Naive thymus-derived CD4-positive, alpha-beta T cell (primary cell): ENCODE results near the gene PHF1. TPM values are rescaled to one million over a fixed set of nuclear protein-coding genes. Genes with fewer than 3 reads are reported as not detected.
"Not testable (repeated sequence)": the region's sequence is repeated elsewhere in the genome, so short reads cannot be mapped to it uniquely, and the experiment has no call there.

ENCODE experiments used
- ATAC-seq: fragments of 150-1000 bp; cut with Tn5 transposase; 2 replicates; pipeline ENCODE4 v1.10.0; 2021; ENCODE audit warnings: mild to moderate bottlenecking, moderate library complexity
- CTCF ChIA-PET: fragments of 350-600 bp; sonication (Branson Sonifier 250); formaldehyde crosslinking; loops from one replicate; lab custom pipeline; 2021; ENCODE audit warnings: antibody characterized with exemption; lab: Charles Lee
- POLR2A ChIA-PET: fragments of 350-600 bp; sonication (Branson Sonifier 250); formaldehyde crosslinking; loops from one replicate; lab custom pipeline; 2021; ENCODE audit warnings: antibody characterized with exemption, inconsistent platforms; lab: Charles Lee
- DNase-seq, 9 donors: peaks; one replicate each; pipeline versions ENCODE4 v3.0.0 to v3.0.0-alpha.2; 2020 to 2022; ENCODE audit warnings: mixed read lengths in 1 of 9
- H3K27ac ChIP-seq: one replicate; pipeline ENCODE4 v1.7.0; 2013; ENCODE audit warnings: mild to moderate bottlenecking, low read depth, low read length, moderate library complexity
- H3K27me3 ChIP-seq, 2 donors: one replicate each; pipeline ENCODE4 v1.7.0; 2013; ENCODE audit warnings: low read length in 2 of 2, mild to moderate bottlenecking in 2 of 2, moderate library complexity in 2 of 2; ENCODE audit not compliant: control insufficient read depth in 2 of 2, insufficient read depth in 2 of 2
- H3K36me3 ChIP-seq, 3 experiments: 1 replicate in 2 of 3; 2 replicates in 1 of 3; pipeline ENCODE4 v1.7.0; 2013; ENCODE audit warnings: low read length in 3 of 3, mild to moderate bottlenecking in 3 of 3, moderate library complexity in 1 of 3; ENCODE audit not compliant: insufficient read depth in 3 of 3, control insufficient read depth in 2 of 3
- H3K4me1 ChIP-seq, 2 donors: one replicate each; pipeline ENCODE4 v1.7.0; 2013; ENCODE audit warnings: low read length in 2 of 2, mild to moderate bottlenecking in 2 of 2, moderate library complexity in 1 of 2; ENCODE audit not compliant: control insufficient read depth in 2 of 2, insufficient read depth in 2 of 2
- H3K4me3 ChIP-seq: 2 replicates; pipeline ENCODE4 v1.7.0; 2013; ENCODE audit warnings: mild to moderate bottlenecking, low read length
- H3K9me3 ChIP-seq, 3 experiments: 1 replicate in 2 of 3; 2 replicates in 1 of 3; pipeline ENCODE4 v1.7.0; 2013; ENCODE audit warnings: low read length in 3 of 3; ENCODE audit not compliant: control insufficient read depth in 2 of 3
- H3K27ac Mint-ChIP-seq, 9 donors: one replicate each; pipeline ENCODE4 v1.8.0; 2020 to 2022; ENCODE audit warnings: mixed read lengths in 9 of 9, mild to moderate bottlenecking in 8 of 9, moderate library complexity in 5 of 9, inconsistent platforms in 2 of 9
- H3K27me3 Mint-ChIP-seq, 5 donors: one replicate each; pipeline ENCODE4 v1.8.0; 2021 to 2022; ENCODE audit warnings: mixed read lengths in 5 of 5, mild to moderate bottlenecking in 1 of 5
- H3K36me3 Mint-ChIP-seq, 5 donors: one replicate each; pipeline ENCODE4 v1.8.0; 2020 to 2022; ENCODE audit warnings: mixed read lengths in 5 of 5, mild to moderate bottlenecking in 3 of 5, inconsistent platforms in 1 of 5
- H3K4me1 Mint-ChIP-seq, 7 donors: one replicate each; pipeline ENCODE4 v1.8.0; 2020 to 2022; ENCODE audit warnings: mixed read lengths in 7 of 7, mild to moderate bottlenecking in 3 of 7, inconsistent platforms in 1 of 7
- H3K4me3 Mint-ChIP-seq, 10 donors: one replicate each; pipeline ENCODE4 v1.8.0; 2020 to 2022; ENCODE audit warnings: mild to moderate bottlenecking in 10 of 10, mixed read lengths in 10 of 10, moderate library complexity in 6 of 10, inconsistent platforms in 2 of 10
- H3K9me3 Mint-ChIP-seq, 11 donors: one replicate each; pipeline ENCODE4 v1.8.0; 2020 to 2022; ENCODE audit warnings: mixed read lengths in 11 of 11, mild to moderate bottlenecking in 4 of 11, inconsistent platforms in 1 of 11, moderate library complexity in 1 of 11
- intact Hi-C, 2 donors: fragments of 100-400 bp; cut with micrococcal nuclease; formaldehyde crosslinking; loops; one replicate each; pipeline ENCODE4 v1.15.1; 2023
- polyA plus RNA-seq, 2 donors: library from polyadenylated mRNA; unstranded; fragments of 300-500 nt; fragmentation: Illumina TruSeq; gene quantifications; one replicate each; pipeline ENCODE4 v1.2.3, GENCODE V29; 2021
- total RNA-seq, 6 experiments: library from RNA in 5 of 6; stranded (reverse) in 5 of 6; gene quantifications; 1 replicate in 5 of 6; 2 replicates in 1 of 6; pipeline ENCODE4 v1.2.3 and lab custom pipeline; 2021 to 2026

PHF1 gene
- total and polyA plus RNA-seq, 7 experiments from 2014 or later, result 37.8 to 356 (median 224) TPM

GRCh38 chr6:33391278-33391921 lies 19.4 kb upstream of the PHF1 start, which contains the start of gene KIFC1:
Gene KIFC1, plus strand, starts transcription at chr6:33391823. Its CDS starts 163 bp downstream, at chr6:33391986.
- Mint-ChIP-seq H3K27me3 (peaks cover 0 to 5% (median 0%) of the 10 kb centered on the region in 5 donors), H3K36me3 (peaks cover 0 to 19% (median 0%) of the 10 kb centered on the region in 5 donors), H3K4me3 (peak within 1 kb of the TSS; percentile 82 to 93 (median 85)), H3K27ac (peak within 1 kb of the TSS; percentile 94 to 98 (median 97)), H3K4me1 (peaks cover 11 to 47% (median 22%) of the 10 kb centered on the region in 7 donors), H3K9me3 (peaks cover 0 to 3% (median 0%) of the 10 kb centered on the region in 11 donors)
- peak within 1 kb of the TSS; percentile 81 for H3K27ac ChIP-seq
- ChIA-PET POLR2A (interaction anchor here (0.8 to 2.2 kb wide), 16 partner anchors 17 to 419 kb away, joined by 3 to 12 read pairs (median 6); partner anchors contain the start of genes CUTA, PHF1, RPS18 and VPS52), CTCF (interaction anchor here (0.6 to 1.1 kb wide), 9 partner anchors 21 to 762 kb away, joined by 3 to 8 read pairs (median 3); partner anchors contain the start of genes PFDN6 and WDR46)
- no peaks in the 10 kb centered on the region for H3K36me3 ChIP-seq
- H3K27me3 ChIP-seq, result no peaks in the 10 kb centered on the region
- peaks cover 13% of the 10 kb centered on the region in 2 donors for H3K4me1 ChIP-seq
- DNase-seq, result peak; percentile 94 to 99 (median 99)
- intact Hi-C loops, result loop anchor here (1.0 to 5.0 kb wide), 27 partner anchors 19 to 1264 kb away; partner anchors contain the start of genes BAK1 (in 2 of the 2), CUTA (in 2 of the 2), ITPR3 (in 2 of the 2) and RXRB (in 2 of the 2)
- H3K4me3 ChIP-seq, result peak within 1 kb of the TSS; percentile 58
- H3K9me3 ChIP-seq, result no peaks in the 10 kb centered on the region
- peak; percentile 92 for ATAC-seq

DNA sequence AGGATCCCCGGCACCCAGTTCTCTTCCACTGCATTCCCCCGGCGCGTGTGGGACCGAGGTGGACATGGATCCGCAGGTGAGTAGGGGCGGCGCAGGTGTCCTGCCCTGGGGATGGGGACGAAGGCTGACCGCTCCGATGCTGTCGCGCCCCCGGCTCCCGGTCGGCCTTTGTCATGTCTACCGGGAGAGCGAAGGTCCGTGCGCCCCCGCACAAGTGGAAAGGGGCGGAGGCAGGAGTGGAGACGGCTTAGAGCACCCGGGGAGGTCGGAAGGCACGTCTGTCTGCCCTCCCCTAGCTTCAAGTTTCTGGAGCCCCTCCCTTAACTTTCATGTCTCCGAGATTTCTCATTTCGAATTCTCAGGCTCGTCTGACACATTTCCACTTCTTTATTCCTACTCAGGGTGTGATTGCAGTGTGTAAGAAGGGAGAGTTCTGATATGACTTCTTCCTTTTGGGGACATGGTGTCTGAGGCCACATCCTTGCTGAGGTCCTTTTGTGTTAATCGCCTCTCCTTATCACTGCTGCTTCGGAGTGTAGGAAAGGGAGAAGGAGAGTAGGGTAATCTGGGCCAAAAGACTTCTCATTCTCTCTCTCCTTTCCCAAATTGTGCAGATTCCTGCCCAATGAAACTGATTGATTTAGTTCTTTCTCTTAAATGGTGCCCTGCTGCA lies 18.8 kb upstream of the PHF1 start:
- Histone ChIP-seq H3K27ac (peak overlapping the region; percentile 70), H3K9me3 (no peaks in the 10 kb centered on the region), H3K4me1 (peaks cover 13% of the 10 kb centered on the region in 2 donors), H3K27me3 (no peaks in the 10 kb centered on the region), H3K36me3 (no peaks in the 10 kb centered on the region), H3K4me3 (peak overlapping the region; percentile 58)
- ATAC-seq, result no peak
- intact Hi-C loops, result loop anchor here (1.0 to 5.0 kb wide), 27 partner anchors 18 to 1265 kb away; partner anchors contain the start of genes BAK1 (in 2 of the 2), CUTA (in 2 of the 2), ITPR3 (in 2 of the 2) and RXRB (in 2 of the 2)
- peak in 1 of 9 donors; percentile 34 for DNase-seq
- Mint-ChIP-seq H3K36me3 (peaks cover 0 to 19% (median 0%) of the 10 kb centered on the region in 5 donors), H3K9me3 (peaks cover 0 to 3% (median 0%) of the 10 kb centered on the region in 11 donors), H3K27me3 (peaks cover 0 to 5% (median 0%) of the 10 kb centered on the region in 5 donors), H3K27ac (peak overlapping the region; percentile 80 to 98 (median 96)), H3K4me1 (peaks cover 11 to 47% (median 22%) of the 10 kb centered on the region in 7 donors), H3K4me3 (peak overlapping the region; percentile 82 to 93 (median 85))
- ChIA-PET POLR2A (interaction anchor here (0.6 to 1.4 kb wide), 2 partner anchors 9 to 420 kb away, joined by 3 to 4 read pairs; no protein-coding TSS in a partner anchor), CTCF (interaction anchor here (0.6 kb wide), 1 partner anchor 37 kb away, joined by 3 read pairs; no protein-coding TSS in a partner anchor)

GRCh38 chr6:33392595-33392948 lies 18.2 kb upstream of the PHF1 start:
- no peak for ATAC-seq
- ChIA-PET CTCF (no interaction called here), POLR2A (interaction anchor here (0.6 to 1.4 kb wide), 2 partner anchors 9 to 421 kb away, joined by 3 to 4 read pairs; no protein-coding TSS in a partner anchor)
- H3K27me3 ChIP-seq, result no peaks in the 10 kb centered on the region
- Mint-ChIP-seq H3K4me3 (peak overlapping the region; percentile 82 to 93 (median 85)), H3K4me1 (peaks cover 11 to 50% (median 22%) of the 10 kb centered on the region in 7 donors), H3K27me3 (peaks cover 0 to 5% (median 0%) of the 10 kb centered on the region in 5 donors), H3K36me3 (peaks cover 0 to 21% (median 0%) of the 10 kb centered on the region in 5 donors), H3K9me3 (peaks cover 0 to 3% (median 0%) of the 10 kb centered on the region in 11 donors), H3K27ac (peak overlapping the region in 7 of 9 donors; percentile 80 to 98 (median 97))
- no peak overlapping the region for H3K4me3 ChIP-seq
- intact Hi-C loops, result loop anchor here in 1 of 2 donors (5.0 kb wide), 1 partner anchor 1265 kb away; the partner anchor contains the start of gene ATF6B
- no peaks in the 10 kb centered on the region for H3K9me3 ChIP-seq
- H3K4me1 ChIP-seq, result peaks cover 13% of the 10 kb centered on the region in 2 donors
- no peak overlapping the region for H3K27ac ChIP-seq
- DNase-seq, result no peak
- no peaks in the 10 kb centered on the region for H3K36me3 ChIP-seq

GRCh38 chr6:33392979-33393378 lies 17.8 kb upstream of the PHF1 start:
- Mint-ChIP-seq H3K9me3 (peaks cover 0 to 3% (median 0%) of the 10 kb centered on the region in 11 donors), H3K4me1 (peaks cover 12 to 54% (median 22%) of the 10 kb centered on the region in 7 donors), H3K27me3 (peaks cover 0 to 5% (median 0%) of the 10 kb centered on the region in 5 donors), H3K4me3 (peak overlapping the region in 1 of 10 donors; percentile 93), H3K36me3 (peaks cover 0 to 24% (median 0%) of the 10 kb centered on the region in 5 donors), H3K27ac (peak overlapping the region in 3 of 9 donors; percentile 26 to 96 (median 80))
- CTCF ChIA-PET, result no interaction called here
- DNase-seq (no peak), ATAC-seq (no peak)
- Histone ChIP-seq H3K9me3 (no peaks in the 10 kb centered on the region), H3K27me3 (no peaks in the 10 kb centered on the region), H3K4me1 (peaks cover 13% of the 10 kb centered on the region in 2 donors), H3K27ac (no peak overlapping the region), H3K36me3 (no peaks in the 10 kb centered on the region), H3K4me3 (no peak overlapping the region)
- intact Hi-C loops, result loop anchor here in 1 of 2 donors (5.0 kb wide), 1 partner anchor 1266 kb away; the partner anchor contains the start of gene ATF6B
- POLR2A ChIA-PET, result interaction anchor here (1.4 kb wide), 1 partner anchor 421 kb away, joined by 4 read pairs; no protein-coding TSS in a partner anchor

GRCh38 chr6:33397541-33397940 lies 13.3 kb upstream of the PHF1 start:
- H3K27ac ChIP-seq, result no peak overlapping the region

DNA sequence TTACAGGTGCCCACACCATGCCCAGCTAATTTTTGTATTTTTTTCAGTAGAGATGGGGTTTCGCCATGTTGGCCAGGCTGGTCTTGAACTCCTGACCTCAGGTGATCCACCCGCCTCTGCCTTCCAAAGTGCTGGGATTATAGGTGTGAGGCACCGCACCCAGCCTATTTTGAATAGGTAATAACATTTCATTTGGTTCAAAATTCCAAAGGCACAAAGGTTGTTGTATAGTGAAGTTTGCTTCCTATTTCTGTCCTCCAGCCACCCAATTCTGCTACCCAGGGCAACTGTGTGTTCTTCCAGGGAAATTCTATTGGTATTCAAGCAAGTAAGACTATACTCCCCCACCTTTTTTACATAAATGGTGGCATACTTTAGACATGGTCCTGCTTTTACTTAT lies 12.2 kb upstream of the PHF1 start:
- POLR2A ChIA-PET, H3K36me3 ChIP-seq, ATAC-seq, H3K4me3 Mint-ChIP-seq, CTCF ChIA-PET, H3K27ac ChIP-seq, H3K9me3 Mint-ChIP-seq, intact Hi-C loops, H3K9me3 ChIP-seq, DNase-seq, H3K27me3 Mint-ChIP-seq, H3K27me3 ChIP-seq, H3K4me1 ChIP-seq, H3K4me3 ChIP-seq: not testable (repeated sequence)
- H3K27ac Mint-ChIP-seq, result peak overlapping the region in 1 of 9 donors; percentile 23
- peaks cover 0 to 31% (median 0%) of the 10 kb centered on the region in 7 donors for H3K4me1 Mint-ChIP-seq
- H3K36me3 Mint-ChIP-seq, result peaks cover 0 to 31% (median 0%) of the 10 kb centered on the region in 5 donors

More at GRCh38 chr6:33397541-33397940, 13.3 kb upstream of the PHF1 start:
- POLR2A ChIA-PET, result interaction anchor here (1.3 kb wide), 1 partner anchor 13 kb away, joined by 3 read pairs; no protein-coding TSS in a partner anchor
- peaks cover under 1 to 38% (median 7%) of the 10 kb centered on the region in 7 donors for H3K4me1 Mint-ChIP-seq
- Histone ChIP-seq H3K27me3 (no peaks in the 10 kb centered on the region), H3K4me1 (peaks cover 0 to 1% of the 10 kb centered on the region in 2 donors), H3K36me3 (no peaks in the 10 kb centered on the region), H3K4me3 (no peak overlapping the region), H3K9me3 (no peaks in the 10 kb centered on the region)
- H3K36me3 Mint-ChIP-seq, result peaks cover 0 to 33% (median 0%) of the 10 kb centered on the region in 5 donors
- CTCF ChIA-PET, result no interaction called here
- DNase-seq (no peak), ATAC-seq (no peak)
- peak overlapping the region in 2 of 9 donors; percentile 6 to 66 for H3K27ac Mint-ChIP-seq
- no peaks in the 10 kb centered on the region for H3K9me3 Mint-ChIP-seq
- no peaks in the 10 kb centered on the region for H3K27me3 Mint-ChIP-seq
- intact Hi-C loops, result no loop called here
- H3K4me3 Mint-ChIP-seq, result no peak overlapping the region
